SKM-1 treated with dmso at 0.1 percent for 144 hours (cell line): ENCODE data around the gene SYNE2.
"Not testable (repeated sequence)": the region's sequence is repeated elsewhere in the genome, so short reads cannot be mapped to it uniquely, and the experiment has no call there.

Source experiments
- DNase-seq: peaks from one replicate; lab custom pipeline; 2025; ENCODE audit not compliant: unreplicated experiment; lab: John Stamatoyannopoulos, UW

Gene SYNE2, protein sequence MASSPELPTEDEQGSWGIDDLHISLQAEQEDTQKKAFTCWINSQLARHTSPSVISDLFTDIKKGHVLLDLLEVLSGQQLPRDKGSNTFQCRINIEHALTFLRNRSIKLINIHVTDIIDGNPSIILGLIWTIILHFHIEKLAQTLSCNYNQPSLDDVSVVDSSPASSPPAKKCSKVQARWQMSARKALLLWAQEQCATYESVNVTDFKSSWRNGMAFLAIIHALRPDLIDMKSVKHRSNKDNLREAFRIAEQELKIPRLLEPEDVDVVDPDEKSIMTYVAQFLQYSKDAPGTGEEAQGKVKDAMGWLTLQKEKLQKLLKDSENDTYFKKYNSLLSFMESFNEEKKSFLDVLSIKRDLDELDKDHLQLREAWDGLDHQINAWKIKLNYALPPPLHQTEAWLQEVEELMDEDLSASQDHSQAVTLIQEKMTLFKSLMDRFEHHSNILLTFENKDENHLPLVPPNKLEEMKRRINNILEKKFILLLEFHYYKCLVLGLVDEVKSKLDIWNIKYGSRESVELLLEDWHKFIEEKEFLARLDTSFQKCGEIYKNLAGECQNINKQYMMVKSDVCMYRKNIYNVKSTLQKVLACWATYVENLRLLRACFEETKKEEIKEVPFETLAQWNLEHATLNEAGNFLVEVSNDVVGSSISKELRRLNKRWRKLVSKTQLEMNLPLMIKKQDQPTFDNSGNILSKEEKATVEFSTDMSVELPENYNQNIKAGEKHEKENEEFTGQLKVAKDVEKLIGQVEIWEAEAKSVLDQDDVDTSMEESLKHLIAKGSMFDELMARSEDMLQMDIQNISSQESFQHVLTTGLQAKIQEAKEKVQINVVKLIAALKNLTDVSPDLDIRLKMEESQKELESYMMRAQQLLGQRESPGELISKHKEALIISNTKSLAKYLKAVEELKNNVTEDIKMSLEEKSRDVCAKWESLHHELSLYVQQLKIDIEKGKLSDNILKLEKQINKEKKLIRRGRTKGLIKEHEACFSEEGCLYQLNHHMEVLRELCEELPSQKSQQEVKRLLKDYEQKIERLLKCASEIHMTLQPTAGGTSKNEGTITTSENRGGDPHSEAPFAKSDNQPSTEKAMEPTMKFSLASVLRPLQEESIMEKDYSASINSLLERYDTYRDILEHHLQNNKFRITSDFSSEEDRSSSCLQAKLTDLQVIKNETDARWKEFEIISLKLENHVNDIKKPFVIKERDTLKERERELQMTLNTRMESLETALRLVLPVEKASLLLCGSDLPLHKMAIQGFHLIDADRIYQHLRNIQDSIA (N-terminal part only)

DNA sequence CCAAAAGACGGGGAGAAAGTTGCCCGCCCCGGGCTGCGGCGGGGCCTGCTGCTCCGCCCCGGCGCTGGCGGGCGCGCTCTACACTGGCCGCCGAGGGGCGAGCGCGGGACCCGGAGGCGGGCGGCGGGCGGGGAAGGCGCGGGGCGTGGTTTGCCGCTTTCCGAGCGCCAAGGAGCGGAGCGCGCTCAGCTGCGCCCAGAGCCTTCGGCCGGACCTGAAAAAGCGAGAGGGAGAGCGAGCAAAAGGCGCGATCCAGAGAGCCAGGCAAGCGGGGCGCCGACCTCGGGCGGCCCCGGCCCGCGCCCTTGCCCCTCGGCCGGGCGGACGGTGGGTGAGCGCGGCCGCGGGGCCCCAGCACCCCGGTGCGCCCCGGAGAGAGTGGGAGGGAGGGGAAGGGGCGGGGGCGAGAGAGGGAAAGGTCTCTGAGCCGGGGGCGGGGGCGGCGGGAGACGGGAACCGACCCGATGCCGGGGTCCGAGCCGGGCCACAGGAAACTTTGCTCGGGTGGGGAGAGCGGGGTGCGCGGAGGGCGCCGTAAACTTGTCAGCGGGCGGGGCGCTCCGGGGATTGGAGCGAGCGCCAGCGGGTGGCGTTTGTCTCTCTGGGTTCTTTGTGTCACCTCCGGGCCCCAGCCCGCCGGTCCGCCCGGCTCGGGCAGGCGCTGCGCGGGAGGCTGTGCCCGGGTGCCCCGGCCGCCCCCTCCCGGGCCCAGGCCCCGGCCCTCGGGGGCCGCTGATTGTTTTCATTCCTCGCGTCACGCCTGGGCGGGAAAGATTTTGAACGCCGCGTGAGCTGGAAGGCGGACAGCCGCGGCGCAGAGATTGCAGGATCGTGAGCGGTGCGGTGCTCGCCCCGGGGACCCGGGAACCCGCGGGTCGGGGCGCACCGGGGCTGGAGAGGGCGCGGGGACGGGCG, at the start of gene SYNE2:
TSS of gene SYNE2 (plus strand) at position 188 of the 915 bp plus-strand sequence. CDS start 56,145 bp downstream, outside the sequence.
- DNase-seq = no peak

DNA sequence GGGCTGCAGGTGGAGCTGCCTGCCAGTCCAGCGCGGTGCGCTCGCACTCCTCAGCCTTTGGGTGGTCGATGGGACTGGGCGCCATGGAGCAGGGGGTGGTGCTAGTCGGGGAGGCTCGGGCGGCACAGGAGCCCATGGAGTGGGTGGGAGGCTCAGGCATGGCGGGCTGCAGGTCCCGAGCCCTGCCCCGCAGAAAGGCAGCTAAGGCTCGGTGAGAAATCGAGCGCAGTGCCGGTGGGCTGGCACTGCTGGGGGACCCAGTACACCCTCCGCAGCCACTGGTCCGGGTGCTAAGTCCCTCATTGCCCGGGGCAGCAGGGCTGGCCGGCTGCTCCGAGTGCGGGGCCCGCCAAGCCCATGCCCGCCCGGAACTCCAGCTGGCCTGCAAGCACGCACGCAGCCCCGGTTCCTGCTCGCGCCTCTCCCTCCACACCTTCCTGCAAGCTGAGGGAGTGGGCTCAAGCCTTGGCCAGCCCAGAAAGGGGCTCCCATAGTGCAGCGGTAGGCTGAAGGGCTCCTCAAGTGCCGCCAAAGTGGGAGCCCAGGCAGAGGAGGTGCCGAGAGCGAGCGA, 49.5 kb upstream of the SYNE2 start:
- DNase-seq = not testable (repeated sequence)

DNA sequence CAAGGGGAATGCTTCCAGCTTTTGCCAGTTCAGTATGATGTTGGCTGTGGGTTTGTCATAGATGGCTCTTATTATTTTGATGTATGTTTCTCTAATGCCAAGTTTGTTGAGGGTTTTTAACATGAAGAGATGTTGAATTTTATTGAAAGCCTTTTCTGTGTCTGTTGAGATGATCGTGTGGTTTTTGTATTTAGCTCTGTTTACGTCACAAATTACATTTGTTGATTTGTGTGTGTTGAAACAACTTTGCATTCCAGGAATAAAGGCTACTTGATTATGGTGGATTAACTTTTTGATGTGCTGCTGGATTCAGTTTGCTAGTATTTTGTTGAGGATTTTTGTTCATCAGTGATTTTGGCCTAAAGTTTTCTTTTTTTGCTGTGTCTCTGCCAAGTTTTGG, 46.7 kb upstream of the SYNE2 start:
- not testable (repeated sequence) for DNase-seq

DNA sequence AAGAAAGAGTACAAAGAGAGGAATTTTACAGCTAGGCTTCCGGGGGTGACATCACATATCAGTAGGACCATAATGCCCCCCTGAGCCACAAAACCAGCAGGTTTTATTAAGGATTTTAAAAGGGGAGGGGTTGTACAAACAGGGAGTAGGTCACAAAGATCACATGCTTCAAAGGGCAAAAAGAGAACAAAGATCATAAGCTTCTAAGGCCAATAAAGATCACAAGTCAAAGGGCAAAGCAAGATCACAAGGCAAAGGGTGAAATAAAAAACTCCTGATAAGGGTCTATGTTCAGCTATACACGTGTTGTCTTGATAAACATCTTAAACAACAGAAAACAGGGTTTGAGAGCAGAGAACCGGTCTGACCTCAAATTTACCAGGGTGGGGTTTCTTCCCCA, 41.1 kb upstream of the SYNE2 start:
- not testable (repeated sequence) for DNase-seq

DNA sequence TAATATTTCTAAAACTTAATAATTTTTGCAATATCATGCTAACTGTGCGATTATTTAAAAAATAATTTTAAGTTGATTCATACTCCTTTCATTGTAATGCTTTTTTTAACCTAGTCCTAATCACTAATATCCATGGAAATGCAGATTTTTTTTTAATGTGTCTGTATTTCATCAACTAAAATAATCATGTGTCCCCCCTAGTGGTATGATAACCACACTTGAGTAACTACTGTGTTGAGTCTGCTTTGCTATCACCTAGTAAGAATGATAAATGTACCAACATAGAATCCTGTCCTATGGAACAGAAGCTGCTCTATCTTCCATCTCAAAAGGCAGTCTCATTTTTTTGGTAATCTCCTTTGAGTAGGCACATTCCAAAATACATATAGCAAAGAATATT, 19.1 kb upstream of the SYNE2 start:
- DNase-seq = no peak

DNA sequence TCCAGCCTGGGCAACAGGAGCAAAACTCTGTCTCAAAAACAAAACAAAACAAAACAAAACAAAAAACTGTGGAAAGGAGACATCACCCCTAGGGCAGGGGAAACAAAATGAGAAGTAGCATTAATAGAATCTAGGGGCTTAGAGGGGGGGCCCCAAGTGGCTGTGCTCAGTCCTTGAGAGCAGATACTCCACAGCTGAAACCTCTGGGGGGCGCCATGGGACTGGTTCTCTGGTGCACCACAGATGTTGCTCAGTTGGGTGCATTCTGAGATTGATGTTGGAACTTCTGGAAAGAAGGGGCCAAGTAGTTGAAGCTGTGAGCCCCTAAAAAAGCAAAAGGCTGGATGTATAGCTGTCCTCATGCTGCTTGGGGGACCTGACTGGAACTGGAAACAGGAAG, 11.8 kb upstream of the SYNE2 start:
- DNase-seq = no peak

DNA sequence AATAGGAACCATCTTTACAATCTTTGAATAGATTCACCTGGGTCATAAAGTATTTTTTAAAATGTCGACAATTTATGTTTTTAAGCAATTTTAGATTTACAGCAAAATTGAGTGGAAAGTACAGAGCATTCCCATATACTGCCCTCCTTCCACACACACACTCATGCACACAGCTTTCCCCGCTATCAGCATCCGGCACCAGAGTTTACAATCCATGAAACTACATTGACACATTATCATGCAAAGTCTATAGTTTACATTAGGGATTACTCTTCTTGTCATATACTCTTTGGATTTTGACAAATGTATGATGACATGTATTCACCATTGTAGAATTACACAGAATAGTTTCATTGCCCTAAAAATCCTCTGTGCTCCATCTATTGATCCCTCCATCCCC, 9.0 kb upstream of the SYNE2 start:
- DNase-seq = no peak

DNA sequence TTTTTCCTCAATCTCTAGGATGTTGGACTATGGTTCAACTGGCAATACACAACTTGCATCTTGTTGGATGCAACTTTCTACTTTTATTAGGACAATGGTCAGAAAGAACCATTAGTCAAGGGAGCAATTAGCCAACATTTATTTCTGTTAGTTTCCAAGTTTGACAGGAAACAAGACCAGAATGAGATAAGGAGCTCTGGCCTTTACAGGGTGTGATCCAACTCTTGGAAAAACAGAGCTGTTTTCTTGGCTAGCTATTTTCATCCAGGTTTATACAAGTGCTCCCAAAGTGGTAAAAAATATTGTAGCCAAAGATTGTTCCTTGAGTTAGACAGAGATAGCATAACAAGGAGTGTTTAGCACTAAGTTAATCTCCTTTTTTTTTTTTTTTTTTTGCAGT, 3.9 kb upstream of the SYNE2 start:
- no peak for DNase-seq

DNA sequence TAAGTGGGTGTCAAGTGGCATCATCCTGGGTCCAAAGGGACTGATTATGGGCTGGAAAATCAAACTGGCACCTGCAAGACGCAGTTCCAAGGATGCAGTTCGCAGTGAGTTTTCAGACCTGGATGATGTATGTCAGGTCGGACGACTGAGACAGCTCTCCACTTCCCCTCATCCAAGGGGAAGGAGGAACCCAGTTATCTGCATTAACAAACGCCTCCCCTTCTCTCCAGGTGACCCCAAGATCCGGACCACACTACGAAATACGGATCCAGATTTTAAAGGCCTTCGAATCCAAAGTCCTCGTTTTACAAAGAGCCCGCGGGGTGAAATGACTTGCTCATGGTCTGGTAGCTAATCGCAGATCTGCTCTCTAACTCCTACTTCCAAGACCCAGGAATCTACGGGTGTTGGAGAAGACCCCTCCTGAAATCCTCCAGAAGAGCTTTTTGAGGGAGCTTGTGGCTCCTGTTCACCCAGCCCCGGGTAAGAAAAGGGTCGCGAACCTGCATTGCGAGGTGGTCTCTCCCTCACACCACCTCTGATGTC, 460 bp upstream of the SYNE2 start:
- no peak for DNase-seq

DNA sequence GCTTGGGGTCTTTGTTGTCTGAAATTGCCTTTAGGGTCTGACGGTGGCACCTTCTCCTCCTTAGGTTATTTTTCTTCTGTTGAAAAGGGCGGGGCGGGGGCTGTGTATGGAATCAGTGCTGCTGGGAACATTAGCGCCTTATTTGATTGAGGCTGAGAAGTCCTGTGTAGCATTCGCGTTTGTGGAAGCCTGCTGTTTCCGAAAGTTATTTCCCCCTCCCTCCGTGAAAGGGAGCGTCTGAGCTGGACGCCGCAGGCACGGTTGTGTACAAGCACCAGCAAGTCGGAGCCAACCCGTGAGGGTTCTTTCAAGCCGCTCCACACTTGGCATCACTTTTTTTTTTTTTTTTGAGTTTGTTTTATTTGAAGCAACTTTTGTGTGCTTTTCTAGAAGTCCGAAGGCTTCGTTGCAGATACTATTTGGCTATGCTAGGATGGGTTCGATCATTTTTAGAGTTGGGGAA, 1.1 kb downstream of the SYNE2 start:
- DNase-seq = no peak

DNA sequence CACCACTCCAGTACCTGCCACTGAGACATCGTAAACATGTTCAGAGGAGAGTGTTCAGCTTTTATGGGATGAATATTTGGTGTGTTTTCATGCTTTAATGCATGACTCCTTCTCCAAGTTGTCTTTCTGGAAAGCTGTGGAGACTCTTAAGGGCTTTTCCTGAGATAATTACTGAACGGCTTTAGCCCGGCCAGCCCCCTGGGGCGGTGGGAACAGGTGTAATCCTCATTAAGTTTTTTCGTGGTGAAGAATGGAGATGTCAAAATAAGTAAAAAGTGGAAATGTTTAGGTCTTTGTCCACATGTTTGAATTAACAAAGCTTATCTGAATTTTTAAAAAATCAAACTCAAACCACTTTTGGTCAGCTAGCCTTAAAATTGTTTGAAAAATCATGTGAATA, 1.5 kb downstream of the SYNE2 start:
- DNase-seq = no peak

DNA sequence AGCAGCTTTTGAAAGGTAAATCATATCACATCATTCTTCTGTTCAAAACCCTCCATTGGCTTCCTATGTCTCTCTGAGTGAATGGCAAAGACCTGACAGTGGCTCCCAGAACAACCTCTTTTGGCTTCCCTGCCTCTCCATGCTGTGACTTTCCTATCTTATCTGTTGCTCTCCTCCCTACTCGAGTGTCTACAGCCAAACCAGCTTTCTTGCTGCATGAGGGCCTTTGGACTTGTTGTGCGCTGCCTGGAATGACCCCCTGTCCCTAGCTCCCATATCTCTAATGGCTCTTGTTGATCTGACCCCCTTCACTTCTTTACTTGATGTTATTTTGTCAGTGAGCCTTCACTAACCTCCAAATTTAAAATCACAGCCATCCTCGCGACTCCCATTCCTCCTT, 2.5 kb downstream of the SYNE2 start:
- no peak for DNase-seq

DNA sequence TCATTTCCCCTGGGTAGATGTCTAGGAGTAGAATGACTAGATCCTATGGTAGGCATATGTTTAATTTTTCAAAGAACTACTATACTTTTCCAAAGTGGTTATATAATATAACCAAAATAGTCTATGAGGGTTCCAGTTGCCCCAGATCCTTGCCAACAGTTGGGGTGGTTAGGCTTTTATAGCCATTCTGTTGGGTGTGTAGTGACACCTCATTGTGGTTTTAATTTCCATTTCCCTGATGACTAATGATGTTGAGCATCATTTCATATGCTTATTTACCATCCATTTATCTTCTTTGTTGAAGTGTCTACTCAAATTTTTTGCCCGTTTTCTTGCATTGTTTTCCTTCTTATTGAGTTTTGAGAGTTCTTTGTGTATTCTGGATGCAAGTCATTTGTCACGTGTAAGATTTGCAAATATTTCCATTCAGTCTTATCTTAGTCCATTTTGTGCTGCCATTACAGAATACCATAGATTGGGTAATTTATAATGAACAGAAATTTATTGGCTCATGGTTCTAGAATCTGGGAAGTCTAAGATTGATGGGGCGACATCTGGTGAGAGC, 4.7 kb downstream of the SYNE2 start:
- no peak for DNase-seq

DNA sequence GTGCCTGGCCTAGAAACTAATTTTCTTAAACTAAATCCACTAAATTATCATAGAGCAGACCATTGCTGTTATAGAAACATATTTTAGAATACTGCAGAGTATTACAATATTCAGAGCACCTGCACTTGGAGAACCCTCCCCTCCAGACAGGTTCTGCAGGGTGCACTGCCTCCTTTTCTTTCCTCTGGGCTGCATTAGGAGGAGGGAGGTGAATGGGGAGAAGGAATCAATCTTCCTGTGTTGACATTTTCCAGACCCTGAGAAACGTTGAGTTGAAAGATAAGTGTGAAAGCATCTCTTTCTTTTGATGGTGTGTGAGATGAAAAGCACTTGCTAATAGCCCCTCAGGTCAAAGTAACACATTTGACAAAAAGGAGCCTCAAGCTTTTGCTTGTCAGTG, 7.3 kb downstream of the SYNE2 start:
- no peak for DNase-seq

DNA sequence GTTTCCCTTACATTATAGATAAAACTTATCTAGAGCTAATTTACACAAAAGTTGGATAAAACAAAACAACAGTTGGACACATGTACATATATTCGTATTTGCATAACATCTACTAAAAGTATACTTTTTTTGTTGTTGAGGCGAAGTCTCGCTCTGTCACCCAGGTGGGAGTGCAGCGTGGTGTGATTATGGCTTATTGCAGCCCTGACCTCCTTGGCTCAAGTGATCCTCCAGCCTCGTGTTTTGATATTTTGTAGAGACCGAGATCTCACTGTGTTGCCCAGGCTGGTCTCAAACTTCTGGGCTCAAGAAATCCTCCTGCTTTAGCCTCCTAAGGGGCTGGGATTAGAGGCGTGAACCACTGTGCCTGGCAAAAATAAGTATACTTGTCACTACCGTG, 9.4 kb downstream of the SYNE2 start:
- DNase-seq = no peak

DNA sequence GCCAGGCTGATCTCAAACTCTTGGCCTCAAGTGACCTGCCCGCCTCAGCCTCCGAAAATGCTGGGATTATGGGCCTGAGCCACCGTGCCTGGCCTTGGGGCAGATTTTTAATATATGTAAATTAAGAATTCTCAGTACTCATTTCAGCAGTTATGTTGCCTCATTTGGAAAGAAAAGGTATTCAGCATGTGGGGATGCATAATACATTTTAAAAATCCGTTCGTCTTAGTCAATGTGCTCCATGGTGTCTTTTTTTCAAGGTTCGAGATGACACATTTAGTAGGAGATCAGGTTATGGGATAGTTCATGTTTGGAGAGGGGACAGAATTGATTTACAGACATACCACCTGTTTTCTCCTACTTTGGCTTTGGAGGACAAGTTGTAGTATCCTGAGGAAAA, 10.2 kb downstream of the SYNE2 start:
- no peak for DNase-seq

DNA sequence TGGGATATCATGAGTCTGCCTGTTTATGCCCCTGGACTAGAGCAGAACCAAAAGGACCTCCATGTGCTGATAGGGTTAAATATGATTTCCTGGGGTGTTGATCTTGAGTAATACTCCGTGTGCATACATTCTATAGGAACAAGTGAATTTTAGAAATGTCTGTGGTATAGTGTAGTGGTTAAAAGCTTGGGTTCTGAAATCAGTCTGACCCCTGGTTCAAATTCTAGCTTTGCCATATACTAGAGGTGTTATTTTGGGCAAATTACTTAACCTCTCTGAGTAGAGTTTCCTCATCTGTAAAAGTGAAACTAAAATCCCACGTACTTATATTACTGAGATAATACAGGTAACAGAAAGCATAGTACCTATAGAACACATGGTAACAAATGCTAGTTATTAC, 12.0 kb downstream of the SYNE2 start:
- DNase-seq = not testable (repeated sequence)

DNA sequence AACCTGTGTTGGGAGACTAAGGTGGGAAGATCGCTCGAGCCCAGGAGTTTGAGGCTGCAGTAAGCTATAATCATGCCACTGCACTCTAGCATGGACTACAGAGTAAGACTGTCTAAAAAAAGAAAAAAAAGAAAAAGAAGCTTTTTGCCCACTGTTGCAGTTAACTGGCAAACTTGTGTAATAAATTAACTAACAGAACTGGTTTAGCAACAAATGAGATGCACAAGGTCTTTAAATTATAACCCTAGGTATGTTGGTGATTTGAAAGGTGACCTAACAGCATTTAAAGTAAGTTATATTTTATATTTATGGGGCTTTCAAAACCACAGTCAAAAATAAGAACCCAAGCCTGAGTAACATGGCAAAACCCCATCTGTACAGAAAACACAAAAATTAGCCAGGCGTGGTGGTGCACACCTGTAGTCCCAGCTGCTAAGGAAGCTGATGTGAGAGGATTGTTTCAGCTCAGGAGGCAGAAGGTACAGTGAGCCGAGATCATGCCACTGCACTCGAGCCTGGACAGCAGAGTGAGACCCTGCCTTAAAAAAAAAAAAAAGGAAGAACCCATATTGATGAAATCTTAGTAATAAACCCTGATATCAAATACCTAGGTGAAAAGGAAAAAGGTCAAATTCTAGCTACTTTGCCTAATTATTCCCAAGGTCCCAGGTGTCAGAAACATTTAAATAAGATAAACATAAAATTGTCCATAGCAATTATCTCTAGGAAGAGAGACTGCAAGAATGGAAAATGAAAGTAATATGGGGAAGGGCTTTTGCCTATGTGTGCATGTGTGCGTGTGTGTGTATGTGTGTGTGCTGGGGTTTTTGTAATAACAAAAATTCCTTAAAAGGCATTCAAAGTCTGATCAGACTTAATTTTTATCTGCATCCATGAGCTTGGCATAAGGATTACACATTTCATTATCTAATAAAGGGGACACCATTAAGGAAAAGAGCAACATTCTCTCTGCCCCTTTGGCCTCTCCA, 15.4 kb downstream of the SYNE2 start:
- no peak for DNase-seq
